Ovary (tissue), 3 donors: Measurements from ENCODE around the gene UBE2B.

ENCODE experiments used
- CTCF ChIP-seq, 3 donors: fragments of 450-650 bp in 2 of 3; fragments of 200-600 bp in 1 of 3; IDR thresholded peaks; one replicate each; pipeline versions ENCODE4 v1.5.1 to v1.8.0; 2016 to 2022; ENCODE audit warnings: antibody characterized with exemption in 3 of 3, mild to moderate bottlenecking in 1 of 3
- EP300 ChIP-seq: sonication (generic); formaldehyde crosslinking; IDR thresholded peaks from one replicate; pipeline ENCODE4 v1.6.1; 2017; ENCODE audit warnings: antibody characterized with exemption
- POLR2A ChIP-seq: fragments of 450-650 bp; IDR thresholded peaks from one replicate; pipeline ENCODE4 v1.6.1; 2017; ENCODE audit warnings: antibody characterized with exemption, mild to moderate bottlenecking, moderate library complexity
- donor health status: DM: no; HTN: no; CAD: no.

DNA sequence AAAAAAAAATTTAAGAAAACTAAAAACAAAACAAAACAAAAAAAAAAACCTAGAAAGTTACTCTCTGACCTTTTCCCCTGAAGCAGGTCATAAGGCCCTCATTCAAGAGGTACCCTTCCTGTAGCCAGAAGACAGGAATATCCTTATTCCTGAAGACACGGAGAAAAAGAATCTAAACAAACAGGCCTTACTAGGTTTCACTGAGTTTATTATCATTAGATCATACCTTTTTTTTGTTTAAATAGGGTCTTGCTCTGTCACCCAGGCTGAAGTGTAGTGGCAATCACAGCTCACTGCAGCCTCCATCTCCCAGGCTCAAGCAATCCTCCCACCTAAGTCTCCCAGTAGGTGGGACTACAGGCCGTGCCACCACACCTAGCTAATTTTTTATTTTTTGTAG, 52.0 kb downstream of the UBE2B start:
- TF ChIP-seq CTCF (IDR thresholded peaks at IDR 0.05) (no peak), EP300 (no peak), POLR2A (no peak)
